ENCODE measurements around the gene ELOVL4.

ELOVL4 gene

DNA sequence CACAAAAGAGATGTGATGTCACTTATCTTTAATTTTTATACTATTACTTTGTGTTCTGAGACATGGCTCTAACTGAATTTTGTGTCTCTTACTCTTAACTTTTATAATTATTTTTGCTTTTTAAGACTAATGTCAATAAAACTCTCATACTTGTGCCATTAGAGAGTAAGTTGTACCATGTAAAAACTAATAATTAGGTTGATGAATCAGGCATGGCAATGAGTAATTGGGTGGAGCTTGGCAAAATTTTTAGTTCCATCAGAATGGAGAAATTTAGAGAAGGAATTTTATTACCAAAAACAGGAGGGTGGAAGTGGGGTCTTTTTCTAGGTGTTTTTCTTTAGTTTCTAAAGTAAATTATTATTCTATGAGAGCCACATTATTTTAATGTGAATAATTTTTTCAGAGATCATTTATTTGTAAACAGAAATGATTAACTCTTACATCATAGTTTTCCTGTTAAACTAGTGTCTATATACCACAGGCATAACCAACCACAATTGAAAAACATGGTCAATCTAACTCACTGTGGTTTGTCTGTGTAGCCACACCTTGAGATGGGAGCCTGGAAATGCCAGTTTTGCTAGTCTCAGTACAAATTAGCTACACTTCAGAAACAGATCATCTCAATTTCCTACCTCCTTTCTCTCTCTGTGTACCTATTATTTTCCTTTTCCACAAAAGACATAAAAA is 51.8 kb downstream of the ELOVL4 start:
- TF ChIP-seq, protein P1, sequence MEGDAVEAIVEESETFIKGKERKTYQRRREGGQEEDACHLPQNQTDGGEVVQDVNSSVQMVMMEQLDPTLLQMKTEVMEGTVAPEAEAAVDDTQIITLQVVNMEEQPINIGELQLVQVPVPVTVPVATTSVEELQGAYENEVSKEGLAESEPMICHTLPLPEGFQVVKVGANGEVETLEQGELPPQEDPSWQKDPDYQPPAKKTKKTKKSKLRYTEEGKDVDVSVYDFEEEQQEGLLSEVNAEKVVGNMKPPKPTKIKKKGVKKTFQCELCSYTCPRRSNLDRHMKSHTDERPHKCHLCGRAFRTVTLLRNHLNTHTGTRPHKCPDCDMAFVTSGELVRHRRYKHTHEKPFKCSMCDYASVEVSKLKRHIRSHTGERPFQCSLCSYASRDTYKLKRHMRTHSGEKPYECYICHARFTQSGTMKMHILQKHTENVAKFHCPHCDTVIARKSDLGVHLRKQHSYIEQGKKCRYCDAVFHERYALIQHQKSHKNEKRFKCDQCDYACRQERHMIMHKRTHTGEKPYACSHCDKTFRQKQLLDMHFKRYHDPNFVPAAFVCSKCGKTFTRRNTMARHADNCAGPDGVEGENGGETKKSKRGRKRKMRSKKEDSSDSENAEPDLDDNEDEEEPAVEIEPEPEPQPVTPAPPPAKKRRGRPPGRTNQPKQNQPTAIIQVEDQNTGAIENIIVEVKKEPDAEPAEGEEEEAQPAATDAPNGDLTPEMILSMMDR (IDR thresholded peaks at IDR 0.05; ENCODE audit: borderline replicate concordance, insufficient read depth, low read depth, low read length), result no peak

DNA sequence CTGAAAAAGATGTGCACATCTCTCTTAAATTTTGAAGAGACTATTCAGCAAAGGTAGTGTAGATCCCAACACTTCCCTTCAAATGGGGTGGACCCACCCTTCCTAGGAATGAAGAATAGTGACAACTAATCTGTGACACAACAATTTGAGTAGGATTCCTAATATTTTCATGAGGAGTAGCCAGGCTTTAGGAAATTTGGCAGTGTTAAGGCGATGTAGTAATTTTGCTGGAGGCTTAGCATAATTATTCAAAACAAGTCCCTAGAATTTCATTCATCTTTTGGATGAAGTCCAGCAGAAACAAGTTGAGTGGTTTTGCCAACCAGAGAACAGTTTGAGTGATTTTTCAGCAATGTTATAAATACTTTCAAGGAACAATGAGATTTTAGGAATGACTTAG is 52.4 kb downstream of the ELOVL4 start:
- H3K4me3 ChIP-seq (ENCODE audit: low read depth, low read length), result no peak overlapping the region
- TF ChIP-seq, protein P1 (IDR thresholded peaks at IDR 0.05; ENCODE audit: borderline replicate concordance, insufficient read depth, low read depth, low read length), result no peak

More for the DNA sequence above, 51.8 kb downstream of the ELOVL4 start:
- H3K4me3 ChIP-seq (ENCODE audit: low read depth, low read length), result no peak overlapping the region

DNA sequence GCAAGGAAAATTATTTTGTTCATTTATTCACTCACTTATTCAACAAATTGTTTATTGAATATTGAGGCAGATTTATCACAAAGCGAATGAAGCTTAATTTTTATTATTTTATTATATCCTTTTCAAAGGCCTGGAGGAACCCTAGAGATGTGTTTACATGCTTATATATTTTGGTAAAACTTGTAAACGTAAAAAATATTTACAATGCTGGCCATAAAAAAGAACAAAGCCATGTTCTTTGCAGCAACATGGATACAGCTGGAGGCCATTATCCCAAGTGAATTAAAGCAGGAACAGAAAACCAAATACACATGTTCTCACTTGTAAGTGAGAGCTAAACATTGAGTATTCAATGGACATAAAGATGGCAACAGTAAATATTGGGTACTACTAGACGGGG is 58.8 kb downstream of the ELOVL4 start:
- TF ChIP-seq, protein P1 (IDR thresholded peaks at IDR 0.05; ENCODE audit: borderline replicate concordance, insufficient read depth, low read depth, low read length), result no peak
- no peak overlapping the region for H3K4me3 ChIP-seq (ENCODE audit: low read depth, low read length)

DNA sequence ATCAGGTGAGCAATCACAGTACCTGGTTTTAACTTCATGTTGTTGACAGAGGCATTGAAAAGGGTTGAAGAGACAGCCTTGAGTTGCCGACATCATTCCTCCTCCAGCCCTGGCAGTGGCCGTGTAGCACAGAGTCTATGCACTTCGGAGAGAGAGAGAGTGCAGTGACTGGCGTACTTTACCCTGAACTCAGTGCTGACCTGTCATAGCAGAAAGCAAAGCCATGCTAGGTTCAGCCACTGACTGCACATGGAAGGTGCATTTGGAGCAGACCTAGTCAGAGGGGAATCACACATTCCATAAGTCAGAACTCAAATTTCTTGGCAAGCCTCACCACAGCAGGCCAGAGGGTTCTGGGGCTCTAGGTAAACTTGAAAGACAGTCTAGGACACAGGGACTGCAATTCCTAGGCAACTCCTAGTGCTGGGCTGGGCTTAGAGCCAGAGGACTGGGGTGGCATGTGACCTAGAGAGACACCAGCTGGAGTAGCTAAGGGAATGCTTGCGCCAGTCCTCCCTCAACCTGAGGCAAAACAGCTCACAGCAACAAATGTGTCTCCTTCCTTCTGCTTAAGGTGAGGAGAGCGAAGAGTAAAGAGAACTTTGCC is 69.1 kb downstream of the ELOVL4 start:
- no peak overlapping the region for H3K4me3 ChIP-seq (ENCODE audit: low read depth, low read length)
- TF ChIP-seq, protein P1 (IDR thresholded peaks at IDR 0.05; ENCODE audit: borderline replicate concordance, insufficient read depth, low read depth, low read length), result no peak

DNA sequence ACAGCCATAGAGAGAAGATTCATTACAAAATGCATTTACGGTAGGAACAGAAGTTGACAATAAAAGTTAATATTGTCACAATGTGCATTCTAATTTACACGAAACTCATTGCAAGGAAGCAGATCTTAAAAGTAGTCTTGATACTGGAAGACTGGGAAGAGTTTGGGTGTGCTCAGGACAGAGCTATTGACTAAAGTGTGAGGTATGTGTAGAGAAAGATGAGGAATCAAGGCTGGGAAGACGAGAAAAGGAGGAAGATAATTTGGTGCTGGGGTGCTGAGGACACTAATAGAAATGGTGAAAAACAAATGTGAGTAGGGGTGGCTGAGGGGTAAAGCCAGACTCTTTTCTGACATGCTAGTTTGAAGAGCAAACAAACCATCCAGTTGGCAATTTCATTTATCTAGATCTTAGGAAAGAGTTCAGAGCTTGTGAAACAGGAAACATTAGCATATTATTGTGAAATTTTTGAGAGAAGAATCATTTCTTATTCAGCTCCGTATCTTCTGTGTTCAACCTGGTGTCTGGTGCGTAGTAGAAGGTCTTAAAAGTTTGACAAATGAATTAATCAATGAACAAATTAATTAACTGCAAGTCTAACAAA is 72.7 kb downstream of the ELOVL4 start:
- no peak overlapping the region for H3K4me3 ChIP-seq (ENCODE audit: low read depth, low read length)
- TF ChIP-seq, protein P1 (IDR thresholded peaks at IDR 0.05; ENCODE audit: borderline replicate concordance, insufficient read depth, low read depth, low read length), result no peak

DNA sequence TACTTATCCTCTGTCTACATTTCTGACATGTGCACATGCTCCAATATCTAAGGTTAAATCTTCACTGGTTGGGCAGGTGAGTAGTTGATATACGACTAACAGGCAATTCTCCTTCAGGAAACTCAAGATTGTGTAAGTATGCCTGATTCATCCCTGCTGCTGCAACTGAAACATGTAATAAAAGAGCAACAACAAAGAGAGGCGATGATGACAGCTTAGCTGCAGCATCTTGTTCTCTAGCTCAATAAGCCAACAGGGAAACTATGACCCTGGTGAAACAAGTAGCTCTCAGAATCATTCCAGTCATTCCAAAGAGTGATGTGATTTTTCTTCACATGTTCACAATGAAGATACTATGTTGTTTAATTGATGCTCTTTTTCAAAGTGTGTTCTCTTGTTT is 74.4 kb downstream of the ELOVL4 start:
- TF ChIP-seq, protein P1 (IDR thresholded peaks at IDR 0.05; ENCODE audit: borderline replicate concordance, insufficient read depth, low read depth, low read length), result no peak
- H3K4me3 ChIP-seq (ENCODE audit: low read depth, low read length), result no peak overlapping the region

DNA sequence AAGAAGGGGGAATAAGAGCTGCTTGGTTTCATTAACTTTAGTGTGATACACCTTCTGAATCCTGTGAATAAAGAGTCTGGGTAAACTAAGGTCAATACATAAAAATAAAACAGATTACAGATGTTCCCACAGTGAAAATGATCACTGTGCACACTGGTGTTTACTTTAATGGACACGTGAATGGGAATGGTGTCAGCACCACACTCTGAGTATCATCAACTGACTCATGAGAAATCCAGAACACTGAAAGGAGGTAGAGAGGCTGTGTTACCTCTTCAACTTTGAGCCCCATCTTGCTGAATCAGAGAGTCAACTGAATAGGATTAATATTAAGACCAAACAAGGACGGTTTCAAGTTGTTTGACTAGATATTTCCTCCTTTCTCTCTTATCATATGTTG is 75.0 kb downstream of the ELOVL4 start:
- no peak overlapping the region for H3K4me3 ChIP-seq (ENCODE audit: low read depth, low read length)
- TF ChIP-seq, protein P1 (IDR thresholded peaks at IDR 0.05; ENCODE audit: borderline replicate concordance, insufficient read depth, low read depth, low read length), result no peak
